OCI-LY1 (cell line): ENCODE data around the gene SLC6A7.

Experiments
- CTCF ChIP-seq: fragments of 200-600 bp; sonication (generic), shearing (Covaris generic); IDR thresholded peaks from 2 replicates; pipeline ENCODE4 v1.5.1; 2017; ENCODE audit warnings: mild to moderate bottlenecking, antibody characterized with exemption, low read length, moderate library complexity, mixed read lengths
- EZH2 ChIP-seq: fragments of 200-600 bp; sonication (generic), shearing (Covaris generic); IDR thresholded peaks from 2 replicates; pipeline ENCODE4 v1.8.0; 2017; ENCODE audit warnings: borderline replicate concordance, mixed run types, mild to moderate bottlenecking, antibody characterized with exemption, low read length, moderate library complexity, mixed read lengths

DNA sequence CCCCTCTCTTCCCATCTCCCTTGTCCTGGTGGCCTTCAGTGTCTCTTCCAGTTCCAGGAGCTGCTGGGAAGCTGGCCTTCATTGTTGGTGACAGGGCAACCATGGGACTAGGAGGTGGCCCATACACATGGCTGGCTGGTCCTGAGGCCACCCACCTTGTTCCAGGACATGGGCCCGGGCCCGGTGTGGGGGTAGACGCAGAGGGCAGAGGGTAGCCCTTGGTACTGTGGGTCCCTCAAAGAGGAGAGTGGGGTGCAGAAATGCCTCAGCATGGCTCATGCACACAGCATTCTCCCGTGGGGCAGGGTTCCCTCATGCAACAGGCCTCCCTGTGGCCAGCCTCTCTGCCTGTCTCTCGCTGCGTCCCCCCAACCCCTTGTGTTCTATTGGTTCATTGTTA lies 20.8 kb downstream of the SLC6A7 start:
- no peak for TF ChIP-seq CTCF
- TF ChIP-seq EZH2, result no peak
